K562 (cell line): ENCODE data around the gene SNTG2. TPM values are rescaled to one million over a fixed set of nuclear protein-coding genes. Genes with fewer than 3 reads are reported as not detected.

ENCODE experiments used
- ATAC-seq: fragments of 200-7000 bp; cut with Tn5 transposase; 3 replicates; pipeline ENCODE4 v1.9.1; 2020; ENCODE audit warnings: moderate library complexity
- BruUV-seq: library from RNA; stranded (reverse); fragments of 400-500 nt; replicated peaks from 2 replicates; lab custom pipeline; 2021; lab: Mats Ljungman, UMichigan
- CTCF ChIA-PET: fragments of 300-600 bp; formaldehyde crosslinking; extraction: SDS; loops from one replicate; lab custom pipeline; 2021; ENCODE audit warnings: low intra/inter-chr PET ratio; lab: Yijun Ruan, JAX
- POLR2A ChIA-PET: fragments of 300-600, 350-650 bp; sonication (Branson Sonifier 250); formaldehyde crosslinking; extraction: SDS; loops from one replicate; lab custom pipeline; 2021; ENCODE audit warnings: antibody characterized with exemption, inconsistent platforms; lab: Yijun Ruan, JAX
- DNase-seq, 4 experiments: peaks; one replicate each; pipeline versions ENCODE4 v3.0.0 to v3.0.0-alpha.2; 2011 to 2018; ENCODE audit warnings: low spot score in 3 of 4, mixed read lengths in 3 of 4; ENCODE audit errors: extremely low read depth in 1 of 4
- FAIRE-seq: peaks from 2 replicates; lab custom pipeline; 2011; peaks lifted over from hg19 to GRCh38; lab: Jason Lieb, UNC
- H2AFZ ChIP-seq: 2 replicates; pipeline ENCODE4 v1.6.0; 2011; ENCODE audit warnings: low read depth, low read length, control low read depth, inconsistent platforms
- H3K27ac ChIP-seq: fragments of 200-600 bp; 3 replicates; pipeline ENCODE4 v1.8.0; 2011; ENCODE audit warnings: low read depth, mild to moderate bottlenecking, control low read depth, inconsistent platforms, low read length, moderate library complexity, mixed read lengths; ENCODE audit errors: extremely low read depth
- H3K27me3 ChIP-seq, 2 experiments: fragments of 300-600 bp in 1 of 2; 2 replicates in 1 of 2; 3 replicates in 1 of 2; pipeline versions ENCODE4 v1.6.0 to v1.8.0; 2011; ENCODE audit warnings: inconsistent platforms in 2 of 2, low read length in 2 of 2, mild to moderate bottlenecking in 1 of 2, mixed read lengths in 1 of 2, moderate library complexity in 1 of 2; ENCODE audit not compliant: control insufficient read depth in 2 of 2, insufficient read depth in 2 of 2
- H3K36me3 ChIP-seq: fragments of 300-600 bp; 3 replicates; pipeline ENCODE4 v1.8.0; 2011; ENCODE audit warnings: mild to moderate bottlenecking, low read length, inconsistent platforms; ENCODE audit not compliant: control insufficient read depth, insufficient read depth
- H3K4me1 ChIP-seq, 2 experiments: fragments of 200-600 bp in 1 of 2; replicated peaks in 1 of 2; 2 replicates in 1 of 2; 3 replicates in 1 of 2; pipeline versions ENCODE4 v1.5.1 to v1.8.0; 2011; ENCODE audit warnings: inconsistent platforms in 2 of 2, low read length in 2 of 2, mild to moderate bottlenecking in 1 of 2, mixed read lengths in 1 of 2, moderate library complexity in 1 of 2; ENCODE audit not compliant: control insufficient read depth in 2 of 2, insufficient read depth in 2 of 2
- H3K4me2 ChIP-seq: 2 replicates; pipeline ENCODE4 v1.6.1; 2011; ENCODE audit warnings: low read length, control low read depth, inconsistent platforms, mixed read lengths; ENCODE audit not compliant: insufficient read depth
- H3K4me3 ChIP-seq: fragments of 200-600 bp; sonication (generic), shearing (Covaris generic); 2 replicates; pipeline ENCODE4 v1.5.1; 2016; ENCODE audit warnings: control low read depth, inconsistent platforms
- H3K79me2 ChIP-seq: fragments of 200-600 bp; 3 replicates; pipeline ENCODE4 v1.8.0; 2011; ENCODE audit warnings: low read length, inconsistent platforms; ENCODE audit not compliant: control insufficient read depth, insufficient read depth
- H3K9ac ChIP-seq, 2 experiments: 2 replicates each; pipeline versions ENCODE4 v1.6.0 to v1.6.1; 2011; ENCODE audit warnings: low read depth in 2 of 2, low read length in 2 of 2, control low read depth in 1 of 2, inconsistent platforms in 1 of 2, mild to moderate bottlenecking in 1 of 2, mixed read lengths in 1 of 2; ENCODE audit not compliant: insufficient read depth in 1 of 2
- H3K9me1 ChIP-seq: one replicate; pipeline ENCODE4 v1.6.0; 2011; ENCODE audit warnings: inconsistent platforms, mild to moderate bottlenecking, low read length, moderate library complexity; ENCODE audit not compliant: control insufficient read depth, insufficient read depth
- H3K9me3 ChIP-seq: replicated peaks from 2 replicates; pipeline ENCODE4 v1.5.1; 2011; ENCODE audit warnings: low read depth, low read length, inconsistent platforms; ENCODE audit not compliant: control insufficient read depth, insufficient read depth
- H4K20me1 ChIP-seq: replicated peaks from 2 replicates; pipeline ENCODE4 v1.6.1; 2011; ENCODE audit warnings: low read length, inconsistent platforms, mixed read lengths; ENCODE audit not compliant: control insufficient read depth, insufficient read depth
- HDAC6 ChIP-seq: IDR thresholded peaks from 2 replicates; pipeline ENCODE4 v1.6.1; 2012; ENCODE audit warnings: low read depth, mild to moderate bottlenecking, control low read depth, inconsistent platforms, low read length, moderate library complexity
- MITF ChIP-seq: IDR thresholded peaks from 2 replicates; pipeline ENCODE4 v1.6.1; 2014; ENCODE audit warnings: antibody characterized with exemption
- RREB1 ChIP-seq: fragments of 250-450 bp; sonication (Bioruptor Pico); IDR thresholded peaks from 2 replicates; pipeline ENCODE4 v1.4.0; 2020
- in situ Hi-C: fragments of 300-500 bp; cut with MboI; formaldehyde crosslinking; loops from 4 replicates; pipeline ENCODE4 v1.15.0; 2018; ENCODE audit warnings: inconsistent platforms, mixed read lengths
- intact Hi-C: fragments of 100-400 bp; cut with micrococcal nuclease; formaldehyde crosslinking; loops from 2 replicates; pipeline ENCODE4 v1.14.2; 2022
- polyA plus RNA-seq, 8 experiments: library from polyadenylated mRNA; depleted of rRNA in 4 of 8; stranded (reverse) in 5 of 8; unstranded in 3 of 8; fragments of >200 nt; fragmentation: Nextera tagmentation in 2 of 8; fragmentation: Illumina TruSeq in 1 of 8; extraction: Ambion mirVana in 2 of 8; extraction: Trizol in 1 of 8; gene quantifications; 2 replicates each; pipeline versions ENCODE4 v1.2.1 to v1.2.3, GENCODE V29; 2011 to 2014; ENCODE audit warnings: inconsistent platforms in 1 of 8, missing spikeins in 1 of 8
- total RNA-seq, 7 experiments: library from RNA; depleted of rRNA in 6 of 7; stranded (reverse); fragments of >200 nt in 6 of 7; fragmentation: Illumina TruSeq in 2 of 7; extraction: Trizol in 2 of 7; gene quantifications; 2 replicates each; pipeline versions ENCODE4 v1.2.1 to v1.2.3, GENCODE V29; 2011 to 2021; ENCODE audit warnings: low replicate concordance in 1 of 7

The SNTG2 gene
- total and polyA plus RNA-seq, 9 of the 15 experiments (the other 6 are each of a cell fraction or from before 2014, with no cell fraction given) = not detected

- H3K79me2 ChIP-seq = no peaks in the 10 kb centered on the region
- H3K27me3 ChIP-seq = peaks cover 4 to 21% of the 10 kb centered on the region in 2 experiments; a peak in 3 of 5 replicates
- no peak overlapping the region for H3K27ac ChIP-seq
- H3K9me3 ChIP-seq = no peaks in the 10 kb centered on the region
- FAIRE-seq (no peak), DNase-seq (no peak), ATAC-seq (no peak)
- ChIA-PET CTCF (no interaction called here), POLR2A (no interaction called here)
- TF ChIP-seq RREB1 (CRISPR knock-in tag) = no peak
- no peak for TF ChIP-seq HDAC6
- TF ChIP-seq MITF = no peak
- intact Hi-C loops (no loop called here), in situ Hi-C loops (no loop called here)
- H3K9ac ChIP-seq = no peak overlapping the region
- H4K20me1 ChIP-seq = no peaks in the 10 kb centered on the region
- no peaks in the 10 kb centered on the region for H3K36me3 ChIP-seq
- BruUV-seq = no TSS peak
- no peak overlapping the region for H3K4me3 ChIP-seq
- H3K4me1 ChIP-seq = no peaks in the 10 kb centered on the region
- H3K9me1 ChIP-seq = no peaks in the 10 kb centered on the region
- no peak overlapping the region for H2AFZ ChIP-seq
- no peak overlapping the region for H3K4me2 ChIP-seq
Observed at GRCh38 chr2:1072250-1072649, 121.6 kb downstream of the SNTG2 start.
